ENCODE results near the gene OR6K2. TPM values are rescaled to one million over a fixed set of nuclear protein-coding genes. Genes with fewer than 3 reads are reported as not detected.

OR6K2 gene
- polyA plus RNA-seq, 1 experiment: not detected

DNA sequence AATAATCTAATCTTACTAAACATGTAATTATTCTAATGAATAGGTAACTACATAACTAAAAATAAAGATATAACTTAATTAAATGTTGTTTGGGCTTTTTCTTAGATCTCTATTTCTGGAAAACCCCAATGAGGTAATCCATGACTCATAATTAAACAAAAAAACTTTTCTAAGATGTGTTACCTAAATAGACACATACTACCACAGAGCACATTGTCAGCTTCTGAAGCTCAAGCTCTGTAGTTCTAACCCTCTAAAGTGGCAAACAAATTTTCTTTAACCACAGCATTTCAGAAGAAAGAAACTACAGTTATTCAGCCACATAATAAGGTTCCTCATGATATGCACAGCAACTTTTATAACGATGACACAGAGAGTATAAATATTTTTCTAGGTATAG lies 15.9 kb upstream of the OR6K2 start:
- Histone ChIP-seq H3K27me3 (ENCODE audit: control insufficient read depth, insufficient read depth, low read length) (no peaks in the 10 kb centered on the region), H3K36me3 (ENCODE audit: control insufficient read depth, insufficient read depth, low read length) (no peaks in the 10 kb centered on the region), H3K4me3 (ENCODE audit: low read depth, low read length) (no peak overlapping the region)
- POLR2A ChIA-PET: no interaction called here
- CTCF ChIA-PET: no interaction called here
- TF ChIP-seq, protein P1, sequence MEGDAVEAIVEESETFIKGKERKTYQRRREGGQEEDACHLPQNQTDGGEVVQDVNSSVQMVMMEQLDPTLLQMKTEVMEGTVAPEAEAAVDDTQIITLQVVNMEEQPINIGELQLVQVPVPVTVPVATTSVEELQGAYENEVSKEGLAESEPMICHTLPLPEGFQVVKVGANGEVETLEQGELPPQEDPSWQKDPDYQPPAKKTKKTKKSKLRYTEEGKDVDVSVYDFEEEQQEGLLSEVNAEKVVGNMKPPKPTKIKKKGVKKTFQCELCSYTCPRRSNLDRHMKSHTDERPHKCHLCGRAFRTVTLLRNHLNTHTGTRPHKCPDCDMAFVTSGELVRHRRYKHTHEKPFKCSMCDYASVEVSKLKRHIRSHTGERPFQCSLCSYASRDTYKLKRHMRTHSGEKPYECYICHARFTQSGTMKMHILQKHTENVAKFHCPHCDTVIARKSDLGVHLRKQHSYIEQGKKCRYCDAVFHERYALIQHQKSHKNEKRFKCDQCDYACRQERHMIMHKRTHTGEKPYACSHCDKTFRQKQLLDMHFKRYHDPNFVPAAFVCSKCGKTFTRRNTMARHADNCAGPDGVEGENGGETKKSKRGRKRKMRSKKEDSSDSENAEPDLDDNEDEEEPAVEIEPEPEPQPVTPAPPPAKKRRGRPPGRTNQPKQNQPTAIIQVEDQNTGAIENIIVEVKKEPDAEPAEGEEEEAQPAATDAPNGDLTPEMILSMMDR (IDR thresholded peaks at IDR 0.05; ENCODE audit: insufficient read depth, low read depth, low read length): no peak
- no peak for DNase-seq (ENCODE audit: low read depth)

DNA sequence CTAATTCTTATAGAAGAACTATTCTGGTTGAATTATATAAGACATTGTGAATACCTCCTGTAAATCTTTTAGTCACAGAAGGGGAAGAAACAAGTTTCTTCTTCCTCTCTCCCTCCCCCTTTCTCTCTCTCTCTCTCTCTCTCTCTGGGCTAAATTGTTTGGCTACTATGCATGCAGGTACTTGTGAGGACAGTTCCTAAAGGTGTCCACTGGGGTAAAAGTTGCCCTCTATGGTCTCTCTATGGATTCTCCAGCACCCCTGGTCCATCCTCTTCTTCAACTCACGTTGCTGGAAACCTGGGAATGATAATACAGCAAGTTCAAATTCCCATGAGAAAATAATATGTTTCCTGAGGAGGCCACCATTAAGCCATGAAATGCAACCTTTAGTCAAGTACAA lies 14.3 kb upstream of the OR6K2 start:
- ChIA-PET CTCF (no interaction called here), POLR2A (no interaction called here)

DNA sequence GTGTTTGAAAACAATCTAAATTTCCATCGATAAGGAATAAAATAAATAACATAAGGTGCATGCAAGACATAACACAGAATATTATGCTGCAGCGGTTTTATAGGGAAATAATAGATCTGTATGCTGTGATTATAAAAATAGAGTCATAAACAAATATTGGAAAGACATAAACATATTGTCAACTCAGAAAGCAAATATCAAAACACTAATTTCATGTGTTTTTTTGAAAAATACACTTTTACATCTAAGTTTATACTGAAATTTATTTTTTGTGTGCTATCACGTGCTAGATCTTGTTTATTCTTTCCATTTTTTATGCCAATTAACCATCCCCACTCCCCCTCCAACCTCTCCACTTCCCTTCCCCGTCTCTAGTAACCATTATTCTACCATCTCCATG lies 10.6 kb upstream of the OR6K2 start:
- DNase-seq (ENCODE audit: low read depth): no peak
- no peaks in the 10 kb centered on the region for H3K27me3 ChIP-seq (ENCODE audit: control insufficient read depth, insufficient read depth, low read length)
- no peaks in the 10 kb centered on the region for H3K36me3 ChIP-seq (ENCODE audit: control insufficient read depth, insufficient read depth, low read length)
- no peak overlapping the region for H3K4me3 ChIP-seq (ENCODE audit: low read depth, low read length)
- TF ChIP-seq, protein P1 (IDR thresholded peaks at IDR 0.05; ENCODE audit: insufficient read depth, low read depth, low read length): no peak
- CTCF ChIA-PET: no interaction called here
- POLR2A ChIA-PET: no interaction called here

More for the DNA sequence above, 14.3 kb upstream of the OR6K2 start:
- Histone ChIP-seq H3K36me3 (ENCODE audit: control insufficient read depth, insufficient read depth, low read length) (no peaks in the 10 kb centered on the region), H3K4me3 (ENCODE audit: low read depth, low read length) (no peak overlapping the region), H3K27me3 (ENCODE audit: control insufficient read depth, insufficient read depth, low read length) (no peaks in the 10 kb centered on the region)
- no peak for DNase-seq (ENCODE audit: low read depth)
- TF ChIP-seq, protein P1 (IDR thresholded peaks at IDR 0.05; ENCODE audit: insufficient read depth, low read depth, low read length): no peak

DNA sequence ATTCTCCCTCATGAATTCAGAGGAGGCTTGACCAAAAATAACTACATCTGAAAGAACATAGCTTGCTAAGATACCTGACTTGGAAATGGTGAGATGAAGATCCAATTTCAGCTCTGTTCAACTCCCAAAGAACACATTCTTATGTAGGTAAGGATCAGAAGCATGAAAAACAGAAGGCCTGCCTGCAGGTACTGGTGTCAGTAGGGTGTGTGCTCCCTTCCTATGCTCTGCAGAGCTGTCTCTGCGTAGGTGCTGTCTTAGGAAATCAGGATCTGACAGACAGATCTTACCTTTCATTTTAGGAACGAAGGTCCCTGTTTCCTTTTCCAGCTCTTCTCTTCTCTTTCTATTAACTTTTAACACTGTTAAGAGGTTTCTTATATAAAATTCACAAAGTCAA lies 5.6 kb upstream of the OR6K2 start:
- Histone ChIP-seq H3K36me3 (ENCODE audit: control insufficient read depth, insufficient read depth, low read length) (no peaks in the 10 kb centered on the region), H3K4me3 (ENCODE audit: low read depth, low read length) (no peak overlapping the region), H3K27me3 (ENCODE audit: control insufficient read depth, insufficient read depth, low read length) (no peaks in the 10 kb centered on the region)
- CTCF ChIA-PET: no interaction called here
- TF ChIP-seq, protein P1 (IDR thresholded peaks at IDR 0.05; ENCODE audit: insufficient read depth, low read depth, low read length): no peak
- DNase-seq (ENCODE audit: low read depth): no peak
- POLR2A ChIA-PET: no interaction called here

DNA sequence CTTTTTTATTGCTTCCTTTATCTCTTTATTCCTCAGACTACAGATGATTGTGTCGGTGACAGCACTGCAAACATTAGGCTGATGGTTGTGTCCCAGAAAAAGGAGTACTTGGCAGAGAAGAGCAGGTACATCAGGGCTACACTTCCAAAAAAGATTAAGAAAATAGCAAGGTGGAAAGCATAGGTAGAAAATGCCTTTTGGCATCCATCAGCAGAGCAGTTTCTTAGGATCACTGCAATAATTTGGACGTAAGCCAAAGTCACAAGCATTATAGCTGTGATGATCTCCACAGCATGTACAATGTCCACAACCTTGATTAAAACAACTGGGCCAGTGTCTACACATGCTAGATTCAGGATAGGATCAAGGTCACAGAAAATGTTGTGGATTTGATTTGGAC lies 5.9 kb downstream of the OR6K2 start:
- no peak overlapping the region for H3K4me3 ChIP-seq (ENCODE audit: low read depth, low read length)
- no peaks in the 10 kb centered on the region for H3K36me3 ChIP-seq (ENCODE audit: control insufficient read depth, insufficient read depth, low read length)
- H3K27me3 ChIP-seq (ENCODE audit: control insufficient read depth, insufficient read depth, low read length): no peaks in the 10 kb centered on the region
- DNase-seq (ENCODE audit: low read depth): no peak
- ChIA-PET CTCF (no interaction called here), POLR2A (no interaction called here)
- TF ChIP-seq, protein P1 (IDR thresholded peaks at IDR 0.05; ENCODE audit: insufficient read depth, low read depth, low read length): no peak
